Prostate gland (tissue), 2 donors: ENCODE measurements around the gene SYNE1.

Source experiments
- CTCF ChIP-seq, 4 experiments: fragments of 200-600 bp in 2 of 4; fragments of 450-650 bp in 2 of 4; sonication (generic) in 2 of 4; IDR thresholded peaks; 1 replicate in 3 of 4; 2 replicates in 1 of 4; pipeline ENCODE4 v1.5.1; 2016 to 2019; ENCODE audit warnings: antibody characterized with exemption in 4 of 4, mild to moderate bottlenecking in 2 of 4, moderate library complexity in 2 of 4
- POLR2A ChIP-seq: fragments of 450-650 bp; IDR thresholded peaks from one replicate; pipeline ENCODE4 v1.6.1; 2016; ENCODE audit warnings: antibody characterized with exemption, mild to moderate bottlenecking
- POLR2AphosphoS5 ChIP-seq: sonication (generic); formaldehyde crosslinking; IDR thresholded peaks from one replicate; pipeline ENCODE4 v1.6.1; 2017; ENCODE audit warnings: antibody characterized with exemption

GRCh38 chr6:152119831-152120230 is 517.3 kb downstream of the SYNE1 start:
- no peak for TF ChIP-seq CTCF (IDR thresholded peaks at IDR 0.05)
- TF ChIP-seq POLR2AphosphoS5: no peak
- TF ChIP-seq POLR2A: no peak
